ENCODE measurements around the gene TMEM42.

Gene TMEM42

DNA sequence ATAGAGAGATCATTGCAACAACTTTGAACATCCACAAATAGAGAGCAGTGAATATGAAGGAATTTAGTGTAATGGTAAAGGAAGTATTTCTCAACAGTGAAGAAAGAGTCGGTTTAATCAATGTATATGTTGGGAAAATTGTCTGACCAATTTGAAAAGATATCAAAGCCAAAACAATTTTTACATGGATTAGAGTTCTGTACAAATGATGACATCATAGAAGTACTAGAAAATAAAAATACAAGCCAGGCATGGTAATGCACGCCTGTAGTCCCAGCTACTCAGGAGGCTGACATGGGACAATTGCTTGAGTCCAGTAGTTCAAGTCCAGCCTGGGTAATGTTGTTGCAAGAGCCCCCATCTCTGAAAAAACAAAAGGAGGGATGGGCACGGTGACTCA is 26.0 kb upstream of the TMEM42 start:
- Histone ChIP-seq H3K27ac (ENCODE audit: low read depth, low read length) (no peak overlapping the region), H3K79me2 (ENCODE audit: control insufficient read depth, low read length) (no peaks in the 10 kb centered on the region), H3K9me3 (ENCODE audit: control insufficient read depth, insufficient read depth, low read length) (peaks cover 7% of the 10 kb centered on the region; the same call in 1 of the 2 replicates), H3K4me2 (ENCODE audit: low read length) (no peak overlapping the region), H3K9me2 (replicated peaks; ENCODE audit: control insufficient read depth, low read length) (no peaks in the 10 kb centered on the region), H3K4me3 (ENCODE audit: low read length) (no peak overlapping the region), H3K27me3 (ENCODE audit: control insufficient read depth, low read length) (no peaks in the 10 kb centered on the region), H3F3A (ENCODE audit: control insufficient read depth, insufficient read depth) (no peaks in the 10 kb centered on the region), H3K4me1 (ENCODE audit: control insufficient read depth, low read length) (no peaks in the 10 kb centered on the region), H3K36me3 (ENCODE audit: control insufficient read depth, low read length) (peaks cover 81% of the 10 kb centered on the region), H4K20me1 (ENCODE audit: control insufficient read depth, insufficient read depth, low read depth, low read length) (no peaks in the 10 kb centered on the region)
- no peak for TF ChIP-seq EZH2phosphoT487 (IDR thresholded peaks at IDR 0.05; ENCODE audit: borderline replicate concordance, low read length)
- TF ChIP-seq, protein P1, sequence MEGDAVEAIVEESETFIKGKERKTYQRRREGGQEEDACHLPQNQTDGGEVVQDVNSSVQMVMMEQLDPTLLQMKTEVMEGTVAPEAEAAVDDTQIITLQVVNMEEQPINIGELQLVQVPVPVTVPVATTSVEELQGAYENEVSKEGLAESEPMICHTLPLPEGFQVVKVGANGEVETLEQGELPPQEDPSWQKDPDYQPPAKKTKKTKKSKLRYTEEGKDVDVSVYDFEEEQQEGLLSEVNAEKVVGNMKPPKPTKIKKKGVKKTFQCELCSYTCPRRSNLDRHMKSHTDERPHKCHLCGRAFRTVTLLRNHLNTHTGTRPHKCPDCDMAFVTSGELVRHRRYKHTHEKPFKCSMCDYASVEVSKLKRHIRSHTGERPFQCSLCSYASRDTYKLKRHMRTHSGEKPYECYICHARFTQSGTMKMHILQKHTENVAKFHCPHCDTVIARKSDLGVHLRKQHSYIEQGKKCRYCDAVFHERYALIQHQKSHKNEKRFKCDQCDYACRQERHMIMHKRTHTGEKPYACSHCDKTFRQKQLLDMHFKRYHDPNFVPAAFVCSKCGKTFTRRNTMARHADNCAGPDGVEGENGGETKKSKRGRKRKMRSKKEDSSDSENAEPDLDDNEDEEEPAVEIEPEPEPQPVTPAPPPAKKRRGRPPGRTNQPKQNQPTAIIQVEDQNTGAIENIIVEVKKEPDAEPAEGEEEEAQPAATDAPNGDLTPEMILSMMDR (IDR thresholded peaks at IDR 0.05; ENCODE audit: low read depth, low read length, poor library complexity, severe bottlenecking): no peak

DNA sequence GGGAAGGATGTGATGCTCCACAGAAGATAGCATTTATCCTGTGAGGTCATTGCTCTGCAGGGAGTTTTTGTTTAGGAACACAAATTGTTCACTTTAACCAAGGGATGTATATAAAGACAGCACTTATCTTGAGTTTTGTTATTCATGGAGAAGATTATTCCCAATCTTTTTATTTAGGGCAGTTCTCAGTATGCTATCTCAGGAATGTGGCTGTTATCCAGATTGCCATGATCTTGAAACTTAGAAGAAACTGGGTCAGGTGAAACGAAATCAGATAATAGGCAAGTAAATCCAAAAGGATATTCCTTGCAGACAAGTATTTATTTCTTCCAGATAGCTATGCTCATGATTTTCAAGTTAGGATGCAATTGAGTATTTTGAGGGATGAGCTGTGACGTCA is 19.3 kb upstream of the TMEM42 start:
- Histone ChIP-seq H3K4me3 (ENCODE audit: low read length) (no peak overlapping the region), H3K36me3 (ENCODE audit: control insufficient read depth, low read length) (peaks cover 83% of the 10 kb centered on the region), H3K27ac (ENCODE audit: low read depth, low read length) (no peak overlapping the region), H3K9me3 (ENCODE audit: control insufficient read depth, insufficient read depth, low read length) (no peaks in the 10 kb centered on the region), H3F3A (ENCODE audit: control insufficient read depth, insufficient read depth) (no peaks in the 10 kb centered on the region), H4K20me1 (ENCODE audit: control insufficient read depth, insufficient read depth, low read depth, low read length) (no peaks in the 10 kb centered on the region), H3K4me1 (ENCODE audit: control insufficient read depth, low read length) (no peaks in the 10 kb centered on the region), H3K4me2 (ENCODE audit: low read length) (no peak overlapping the region), H3K9me2 (replicated peaks; ENCODE audit: control insufficient read depth, low read length) (no peaks in the 10 kb centered on the region), H3K79me2 (ENCODE audit: control insufficient read depth, low read length) (no peaks in the 10 kb centered on the region), H3K27me3 (ENCODE audit: control insufficient read depth, low read length) (no peaks in the 10 kb centered on the region)
- no peak for TF ChIP-seq EZH2phosphoT487 (IDR thresholded peaks at IDR 0.05; ENCODE audit: borderline replicate concordance, low read length)
- TF ChIP-seq, protein P1 (IDR thresholded peaks at IDR 0.05; ENCODE audit: low read depth, low read length, poor library complexity, severe bottlenecking): no peak

DNA sequence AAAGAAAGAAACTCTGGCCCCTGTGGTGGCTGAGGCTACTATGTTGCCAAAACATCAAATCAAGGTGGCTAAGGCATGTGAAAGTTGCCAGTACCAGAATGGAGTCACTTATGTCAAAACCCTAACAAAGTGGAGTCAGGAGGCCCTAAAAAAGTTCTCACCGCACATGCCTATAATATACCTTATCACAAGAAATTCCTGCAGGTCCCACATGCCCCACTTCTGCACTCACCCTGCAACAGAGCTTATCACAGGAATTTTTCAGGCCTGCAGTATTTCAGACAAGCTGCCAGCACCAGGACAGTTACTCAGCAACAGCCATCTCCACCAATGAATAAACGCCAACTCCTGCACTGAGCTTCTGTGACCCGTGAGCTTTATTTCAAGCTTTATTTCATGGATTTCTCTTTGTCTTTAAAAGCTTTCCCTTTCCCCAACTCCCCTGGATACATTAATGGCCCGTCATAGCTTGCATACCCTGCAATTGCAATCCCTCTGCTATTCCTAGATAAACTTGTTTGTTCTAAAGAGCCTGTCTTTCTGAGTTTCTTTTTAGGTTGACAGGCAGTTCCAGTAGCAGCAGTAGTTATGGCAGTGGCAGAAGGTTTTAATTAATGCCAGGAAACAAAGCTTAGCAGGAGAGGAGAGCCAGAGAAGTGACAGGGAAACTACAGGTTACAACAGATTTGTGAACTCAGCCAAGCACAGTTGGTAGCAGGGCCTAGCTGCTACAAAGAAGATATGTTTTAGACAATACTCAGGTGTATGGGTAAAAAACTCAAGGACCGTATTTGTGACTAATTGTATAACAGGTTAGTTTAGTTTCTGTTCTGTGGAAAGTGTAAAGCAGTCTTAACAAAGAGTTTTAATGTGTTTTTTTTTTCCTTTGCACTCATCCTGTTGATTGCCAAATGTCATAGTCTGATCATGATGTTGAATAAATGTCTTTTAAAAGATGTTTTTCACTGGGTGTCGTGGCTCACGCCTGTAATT is 15.9 kb upstream of the TMEM42 start:
- TF ChIP-seq EZH2phosphoT487 (IDR thresholded peaks at IDR 0.05; ENCODE audit: borderline replicate concordance, low read length): no peak
- TF ChIP-seq, protein P1 (IDR thresholded peaks at IDR 0.05; ENCODE audit: low read depth, low read length, poor library complexity, severe bottlenecking): no peak
- no peaks in the 10 kb centered on the region for H3K79me2 ChIP-seq (ENCODE audit: control insufficient read depth, low read length)
- no peaks in the 10 kb centered on the region for H3K9me2 ChIP-seq (replicated peaks; ENCODE audit: control insufficient read depth, low read length)
- H3K4me3 ChIP-seq (ENCODE audit: low read length): no peak overlapping the region
- no peak overlapping the region for H3K27ac ChIP-seq (ENCODE audit: low read depth, low read length)
- no peak overlapping the region for H3K4me2 ChIP-seq (ENCODE audit: low read length)
- H3K4me1 ChIP-seq (ENCODE audit: control insufficient read depth, low read length): no peaks in the 10 kb centered on the region
- no peaks in the 10 kb centered on the region for H3F3A ChIP-seq (ENCODE audit: control insufficient read depth, insufficient read depth)
- H3K36me3 ChIP-seq (ENCODE audit: control insufficient read depth, low read length): peaks cover 85% of the 10 kb centered on the region
- no peaks in the 10 kb centered on the region for H3K9me3 ChIP-seq (ENCODE audit: control insufficient read depth, insufficient read depth, low read length)
- H3K27me3 ChIP-seq (ENCODE audit: control insufficient read depth, low read length): no peaks in the 10 kb centered on the region
- H4K20me1 ChIP-seq (ENCODE audit: control insufficient read depth, insufficient read depth, low read depth, low read length): no peaks in the 10 kb centered on the region

Data from DOHH2 (cell line).